GM23338 (cell line): Measurements from ENCODE around the gene HERC4. TPM values are rescaled to one million over a fixed set of nuclear protein-coding genes. Genes with fewer than 3 reads are reported as not detected.

Experiments used
- ATAC-seq: fragments of 200-7000 bp; cut with Tn5 transposase; 3 replicates; pipeline ENCODE4 v1.9.1; 2020
- DNase-seq: peaks from one replicate; pipeline ENCODE4 v3.0.0-alpha.2; 2015; ENCODE audit warnings: low spot score
- H2AFZ ChIP-seq: fragments of 200-600 bp; sonication (generic); 2 replicates; pipeline ENCODE4 v1.8.0; 2016; ENCODE audit warnings: antibody characterized with exemption, mild to moderate bottlenecking, moderate library complexity
- H3F3A ChIP-seq: fragments of 200-600 bp; sonication (generic); replicated peaks from 2 replicates; pipeline ENCODE4 v1.8.0; 2017; ENCODE audit warnings: antibody characterized with exemption, mixed run types, low read depth
- H3K27ac ChIP-seq: fragments of 200-600 bp; sonication (generic); 2 replicates; pipeline ENCODE4 v1.6.1; 2016; ENCODE audit warnings: low read depth
- H3K27me3 ChIP-seq: fragments of 200-600 bp; sonication (generic); 2 replicates; pipeline ENCODE4 v1.8.0; 2016; ENCODE audit warnings: mild to moderate bottlenecking, mixed run types, moderate library complexity; ENCODE audit not compliant: insufficient read depth
- H3K36me3 ChIP-seq: fragments of 200-600 bp; sonication (generic); 2 replicates; pipeline ENCODE4 v1.8.0; 2016; ENCODE audit warnings: mild to moderate bottlenecking; ENCODE audit not compliant: insufficient read depth
- H3K4me1 ChIP-seq: fragments of 200-600 bp; sonication (generic); 2 replicates; pipeline ENCODE4 v1.8.0; 2016; ENCODE audit warnings: mild to moderate bottlenecking, moderate library complexity; ENCODE audit not compliant: insufficient read depth
- H3K4me2 ChIP-seq: fragments of 200-600 bp; sonication (generic); 2 replicates; pipeline ENCODE4 v1.7.1; 2017; ENCODE audit warnings: mixed run types
- H3K4me3 ChIP-seq: fragments of 200-600 bp; sonication (generic); 2 replicates; pipeline ENCODE4 v1.6.1; 2016; ENCODE audit warnings: mixed run types
- H3K79me2 ChIP-seq: fragments of 200-600 bp; sonication (generic); replicated peaks from 2 replicates; pipeline ENCODE4 v1.8.0; 2017; ENCODE audit warnings: mild to moderate bottlenecking; ENCODE audit not compliant: insufficient read depth
- H3K9me2 ChIP-seq: fragments of 200-600 bp; sonication (generic); 2 replicates; pipeline ENCODE4 v1.8.0; 2017; ENCODE audit not compliant: insufficient read depth
- H4K20me1 ChIP-seq: fragments of 200-600 bp; sonication (generic); replicated peaks from 2 replicates; pipeline ENCODE4 v1.8.0; 2017; ENCODE audit warnings: mild to moderate bottlenecking; ENCODE audit not compliant: insufficient read depth
- H3K27ac Mint-ChIP-seq: 2 replicates; pipeline ENCODE4 v1.8.0; 2020; ENCODE audit warnings: inconsistent platforms, mild to moderate bottlenecking, moderate library complexity, mixed read lengths
- H3K27me3 Mint-ChIP-seq: 3 replicates; pipeline ENCODE4 v1.8.0; 2022; ENCODE audit warnings: low read depth, mild to moderate bottlenecking, moderate library complexity, mixed read lengths, inconsistent platforms; ENCODE audit not compliant: insufficient read depth, poor library complexity
- H3K36me3 Mint-ChIP-seq: 3 replicates; pipeline ENCODE4 v1.8.0; 2021; ENCODE audit warnings: low read depth, mild to moderate bottlenecking, inconsistent platforms, moderate library complexity, mixed read lengths
- H3K4me1 Mint-ChIP-seq: 3 replicates; pipeline ENCODE4 v1.8.0; 2020; ENCODE audit warnings: mild to moderate bottlenecking, inconsistent platforms, mixed read lengths
- H3K4me3 Mint-ChIP-seq: 3 replicates; pipeline ENCODE4 v1.8.0; 2021; ENCODE audit warnings: moderate library complexity, mild to moderate bottlenecking, inconsistent platforms, mixed read lengths
- H3K9me3 Mint-ChIP-seq: 3 replicates; pipeline ENCODE4 v1.8.0; 2020; ENCODE audit warnings: moderate library complexity, mild to moderate bottlenecking, inconsistent platforms, mixed read lengths
- CREB1 ChIP-seq: fragments of 250-450 bp; sonication (Bioruptor Pico); IDR thresholded peaks from 2 replicates; pipeline ENCODE4 v1.5.0; 2020; ENCODE audit warnings: low read depth, mild to moderate bottlenecking, moderate library complexity
- CTCF ChIP-seq, 2 experiments: fragments of 200-600 bp in 1 of 2; sonication (generic) in 1 of 2; conservative IDR thresholded peaks; 2 replicates each; pipeline versions ENCODE4 v1.5.1 to v1.6.1; 2016 to 2017; ENCODE audit warnings: antibody characterized with exemption in 2 of 2, low read depth in 2 of 2, mild to moderate bottlenecking in 2 of 2, moderate library complexity in 1 of 2
- ETS1 ChIP-seq: IDR thresholded peaks from 2 replicates; pipeline ENCODE4 v1.6.1; 2016; ENCODE audit warnings: antibody characterized with exemption
- EZH2 ChIP-seq: fragments of 200-600 bp; sonication (generic); IDR thresholded peaks from one replicate; pipeline ENCODE4 v1.8.0; 2017; ENCODE audit warnings: antibody characterized with exemption, mild to moderate bottlenecking, low read depth; ENCODE audit not compliant: unreplicated experiment
- EZH2phosphoT487 ChIP-seq: fragments of 200-600 bp; sonication (generic); IDR thresholded peaks from one replicate; pipeline ENCODE4 v1.8.1; 2018; ENCODE audit warnings: antibody characterized with exemption; ENCODE audit not compliant: unreplicated experiment
- JUNB ChIP-seq: IDR thresholded peaks from one replicate; pipeline ENCODE4 v1.6.1; 2016; ENCODE audit warnings: antibody characterized with exemption; ENCODE audit not compliant: unreplicated experiment
- NANOG ChIP-seq: IDR thresholded peaks from 2 replicates; pipeline ENCODE4 v1.6.1; 2016; ENCODE audit warnings: antibody characterized with exemption, borderline replicate concordance
- POLR2AphosphoS5 ChIP-seq: IDR thresholded peaks from 2 replicates; pipeline ENCODE4 v1.6.1; 2016; ENCODE audit warnings: antibody characterized with exemption, low read depth
- REST ChIP-seq: IDR thresholded peaks from one replicate; pipeline ENCODE4 v1.6.1; 2018; ENCODE audit warnings: antibody characterized with exemption; ENCODE audit not compliant: unreplicated experiment
- STAT1 ChIP-seq: IDR thresholded peaks from one replicate; pipeline ENCODE4 v1.6.1; 2016; ENCODE audit warnings: antibody characterized with exemption; ENCODE audit not compliant: unreplicated experiment
- ZNF114 ChIP-seq: fragments of 250-450 bp; sonication (Bioruptor Pico); IDR thresholded peaks from 2 replicates; pipeline ENCODE4 v1.5.0; 2020; ENCODE audit warnings: mild to moderate bottlenecking, moderate library complexity
- ZNF331 ChIP-seq: fragments of 250-450 bp; sonication (Bioruptor Pico); IDR thresholded peaks from 2 replicates; pipeline ENCODE4 v1.5.0; 2020; ENCODE audit warnings: low read depth, mild to moderate bottlenecking, moderate library complexity
- ZNF462 ChIP-seq: fragments of 250-450 bp; sonication (Bioruptor Pico); IDR thresholded peaks from 2 replicates; pipeline ENCODE4 v1.5.0; 2020; ENCODE audit warnings: mild to moderate bottlenecking, moderate library complexity
- polyA plus RNA-seq: library from polyadenylated mRNA; unstranded; fragments of >200 nt; fragmentation: Nextera tagmentation; extraction: Ambion mirVana; gene quantifications from 2 replicates; pipeline ENCODE4 v1.2.1, GENCODE V29; 2016
- total RNA-seq: library from RNA; depleted of rRNA; stranded (reverse); fragments of >200 nt; shearing (Covaris generic); gene quantifications from 2 replicates; pipeline ENCODE4 v1.2.3, GENCODE V29; 2014

Gene HERC4
- total and polyA plus RNA-seq, 2 experiments from 2014 or later, result 20.1 to 67.2 TPM

- Histone ChIP-seq H3K27ac (no peak overlapping the region), H3K36me3 (no peaks in the 10 kb centered on the region)
Measured at GRCh38 chr10:68095153-68095552, 20.1 kb upstream of the HERC4 start.

More at GRCh38 chr10:68095153-68095552, 20.1 kb upstream of the HERC4 start:
- H3K9me2 ChIP-seq, result no peaks in the 10 kb centered on the region
- ATAC-seq (no peak), DNase-seq (no peak)
- H3K4me3 ChIP-seq, result no peak overlapping the region
- H3K36me3 Mint-ChIP-seq, result no peaks in the 10 kb centered on the region
- H4K20me1 ChIP-seq, result no peaks in the 10 kb centered on the region
- TF ChIP-seq ZNF114 (CRISPR knock-in tag), result no peak
- TF ChIP-seq ETS1, result no peak
- no peak for TF ChIP-seq ZNF462 (CRISPR knock-in tag)
- TF ChIP-seq JUNB, result no peak
- TF ChIP-seq REST, result no peak
- TF ChIP-seq CREB1 (CRISPR knock-in tag), result no peak
- TF ChIP-seq STAT1, result no peak
- no peak for TF ChIP-seq NANOG
- no peak for TF ChIP-seq POLR2AphosphoS5
- TF ChIP-seq ZNF331 (CRISPR knock-in tag), result no peak
- no peak for TF ChIP-seq EZH2phosphoT487
- no peak for TF ChIP-seq EZH2
- no peak for TF ChIP-seq CTCF (conservative IDR thresholded peaks at IDR 0.05; ENCODE audit: low read depth in 2 of 2)
- H3F3A ChIP-seq, result no peaks in the 10 kb centered on the region
- no peaks in the 10 kb centered on the region for H3K27me3 ChIP-seq
- no peak overlapping the region for H3K27ac Mint-ChIP-seq
- H3K9me3 Mint-ChIP-seq, result no peaks in the 10 kb centered on the region
- no peaks in the 10 kb centered on the region; the same call in 1 of the 2 replicates for H3K4me1 ChIP-seq
- no peaks in the 10 kb centered on the region; the same call in 1 of the 3 replicates for H3K4me1 Mint-ChIP-seq
- H3K79me2 ChIP-seq, result no peaks in the 10 kb centered on the region
- peaks cover 6% of the 10 kb centered on the region for H3K27me3 Mint-ChIP-seq
- no peak overlapping the region for H3K4me2 ChIP-seq
- H2AFZ ChIP-seq, result no peak overlapping the region
- H3K4me3 Mint-ChIP-seq, result no peak overlapping the region
